OCI-LY3 (cell line): ENCODE results near the gene IHH.

Experiments
- CTCF ChIP-seq: fragments of 200-600, 300-600 bp; sonication (generic); IDR thresholded peaks from 2 replicates; pipeline ENCODE4 v1.5.1; 2014; ENCODE audit warnings: antibody characterized with exemption, low read length, low read depth
- EZH2phosphoT487 ChIP-seq: fragments of 200-600 bp; shearing (Covaris generic); IDR thresholded peaks from 2 replicates; pipeline ENCODE4 v1.6.1; 2018; ENCODE audit warnings: antibody characterized with exemption, mixed run types, low read depth

- TF ChIP-seq CTCF (no peak), EZH2phosphoT487 (no peak)
Observed at GRCh38 chr2:219087848-219088247, 27.1 kb upstream of the IHH start.
